HG02884 (cell line): ENCODE data around the gene GALNT18.

Source experiments
- ATAC-seq: cut with Tn5 transposase; IDR thresholded peaks from one replicate; pipeline ENCODE4 v1.9.1; 2021; ENCODE audit warnings: mild to moderate bottlenecking, moderate library complexity; ENCODE audit not compliant: unreplicated experiment

The GALNT18 gene

GRCh38 chr11:11533751-11534150 lies 88.1 kb downstream of the GALNT18 start:
- ATAC-seq: no peak

GRCh38 chr11:11533057-11533456 lies 88.7 kb downstream of the GALNT18 start:
- no peak for ATAC-seq

DNA sequence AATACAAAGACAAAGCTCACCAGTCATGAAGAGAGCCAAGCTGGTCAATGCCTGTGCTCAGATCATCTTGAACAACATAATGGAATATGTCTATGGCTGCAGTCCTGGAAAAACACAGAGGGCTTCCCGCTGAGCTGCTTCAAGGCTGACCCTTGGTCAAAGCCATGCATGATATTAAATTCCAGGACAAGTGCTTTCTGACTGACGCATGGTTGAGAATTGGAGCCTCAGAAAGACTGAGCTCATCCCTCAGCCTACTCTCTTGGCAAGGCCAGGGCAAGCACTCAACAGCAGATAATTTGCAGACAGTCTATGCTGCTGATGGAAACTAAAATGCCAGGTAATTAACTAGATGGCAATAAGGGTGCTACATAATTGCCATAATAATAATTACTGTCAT lies 89.2 kb downstream of the GALNT18 start:
- no peak for ATAC-seq

- ATAC-seq: no peak
These were observed 90.5 kb downstream of the GALNT18 start for GRCh38 chr11:11531131-11531908.

DNA sequence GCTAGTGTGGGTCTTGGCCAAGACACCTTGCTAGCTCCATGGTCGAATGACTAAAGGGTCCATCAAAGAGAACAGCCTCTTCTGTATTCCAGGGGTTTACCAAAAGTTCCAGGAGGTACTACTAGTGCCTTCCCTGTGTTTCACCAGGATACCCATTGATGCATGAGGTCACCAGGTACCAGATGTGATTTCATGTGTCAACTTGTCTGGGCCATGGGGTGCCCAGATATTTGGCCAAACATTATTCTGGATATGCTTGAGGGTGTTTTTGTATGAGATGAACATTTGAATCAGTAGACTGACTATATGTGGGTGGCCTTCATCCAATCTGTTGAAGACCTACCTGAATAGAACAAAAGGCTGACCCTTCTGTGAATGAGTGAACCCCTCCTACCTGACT lies 92.8 kb downstream of the GALNT18 start:
- ATAC-seq: no peak

- no peak for ATAC-seq
These were observed 96.5 kb downstream of the GALNT18 start for GRCh38 chr11:11525283-11525682.

DNA sequence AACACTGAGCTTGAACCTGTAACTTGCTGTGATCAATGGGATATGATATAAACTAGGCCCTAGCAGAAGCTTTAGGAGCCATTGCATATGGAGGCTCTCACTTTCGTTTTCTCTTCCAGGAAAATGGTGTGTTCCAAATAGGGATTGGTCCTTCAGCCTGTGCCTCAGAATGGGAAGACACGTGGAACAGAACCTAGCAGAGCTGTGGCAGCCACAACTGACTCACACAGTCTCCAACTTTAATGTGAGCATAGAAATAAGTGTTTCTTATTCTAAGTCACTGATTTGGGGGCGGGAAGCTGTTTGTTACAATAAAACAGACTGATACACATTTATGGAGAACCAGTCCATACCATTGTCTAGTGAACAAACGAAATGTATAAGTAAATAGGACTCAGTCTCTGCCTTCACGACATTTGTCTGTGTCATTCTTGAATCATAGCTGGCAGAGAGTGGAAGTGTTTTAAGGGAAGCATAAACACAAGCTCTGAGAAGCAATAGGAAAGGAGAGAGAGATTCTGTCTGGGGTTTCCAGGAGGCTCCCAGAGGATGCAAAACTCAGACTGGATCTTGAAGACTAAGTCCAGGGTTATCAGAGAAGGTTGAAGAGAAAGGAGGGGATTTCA lies 97.3 kb downstream of the GALNT18 start:
- no peak for ATAC-seq

- ATAC-seq: no peak
These were observed 99.2 kb downstream of the GALNT18 start for GRCh38 chr11:11522591-11522990.

GRCh38 chr11:11521306-11522002 lies 100.4 kb downstream of the GALNT18 start:
- ATAC-seq: no peak

DNA sequence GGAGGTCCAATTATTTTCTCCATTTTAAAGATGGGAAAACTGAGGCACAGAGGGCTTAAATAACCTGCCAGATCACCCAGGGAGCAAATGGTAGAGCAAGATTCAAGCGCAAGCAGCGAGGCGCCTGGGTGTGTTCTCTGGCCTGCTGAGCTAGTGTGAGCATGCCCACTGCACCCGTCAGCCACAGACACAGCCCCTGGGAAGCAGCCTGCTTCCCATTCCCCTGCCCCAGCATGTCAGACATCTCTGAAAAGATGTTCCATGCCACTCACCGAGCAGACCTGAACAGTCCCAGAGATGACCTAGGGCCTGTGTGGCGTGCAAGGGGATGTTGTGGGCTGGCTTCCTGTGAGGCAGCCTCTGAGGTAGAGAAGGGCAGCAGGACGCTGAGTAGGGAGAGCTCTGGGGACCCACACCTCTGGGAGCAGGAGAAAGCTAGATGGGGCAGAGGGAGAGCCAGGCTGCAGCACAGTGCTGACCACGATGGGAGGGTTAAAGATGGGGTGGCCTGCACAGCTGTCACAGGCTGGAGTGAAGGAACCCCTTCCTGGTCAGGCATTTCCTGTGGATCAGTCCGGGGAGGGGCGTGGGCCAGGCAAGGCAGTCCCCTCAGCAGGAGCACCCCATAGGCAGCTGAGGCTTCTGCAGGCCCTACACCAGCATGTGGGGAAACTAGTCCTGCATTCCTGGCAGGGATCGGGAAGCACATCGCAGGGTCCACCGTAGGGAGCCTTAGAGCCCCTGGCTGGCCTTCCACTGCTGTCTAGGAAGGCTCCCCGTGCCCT lies 101.4 kb downstream of the GALNT18 start:
- no peak for ATAC-seq

DNA sequence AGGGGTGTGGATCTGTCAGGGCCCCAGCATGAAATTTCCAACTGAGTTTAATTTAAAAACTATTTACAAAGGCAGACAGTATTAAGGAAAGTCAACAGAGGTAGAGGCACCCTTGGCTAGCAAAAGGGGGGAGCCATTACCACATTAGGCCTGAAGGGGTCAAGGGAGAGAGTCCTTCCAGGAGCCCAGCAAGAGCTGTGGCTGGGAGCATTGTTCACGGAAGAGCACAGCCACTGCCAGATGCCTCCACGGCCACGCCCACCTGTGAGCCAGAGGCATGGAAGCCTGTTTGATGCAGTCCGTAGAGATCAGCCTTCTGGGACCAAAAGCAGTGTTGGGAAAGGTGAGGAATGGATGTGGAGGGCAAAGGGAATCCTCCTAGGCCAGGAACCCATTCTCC lies 102.6 kb downstream of the GALNT18 start:
- no peak for ATAC-seq

DNA sequence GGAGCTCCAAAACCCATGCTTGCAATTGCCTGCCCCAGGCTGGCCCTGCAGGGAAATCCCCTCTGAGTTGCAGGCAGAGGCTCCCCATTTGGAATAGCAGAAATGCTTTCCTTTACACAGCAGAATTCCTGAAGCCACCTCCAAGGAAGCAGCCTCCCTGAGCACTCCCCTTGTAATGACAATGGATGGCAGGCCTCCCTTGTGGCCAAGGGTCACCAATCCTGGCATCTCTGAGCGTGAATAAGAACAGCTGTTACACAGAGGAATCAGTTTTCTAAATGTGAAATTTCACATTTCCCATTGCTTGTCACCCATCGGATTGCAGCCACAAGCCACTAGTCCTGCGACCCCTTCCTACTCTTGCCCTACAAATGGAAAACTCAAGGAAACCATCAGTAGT lies 107.6 kb downstream of the GALNT18 start:
- ATAC-seq: no peak

- ATAC-seq: no peak
These were observed 108.4 kb downstream of the GALNT18 start for GRCh38 chr11:11513422-11513821.

DNA sequence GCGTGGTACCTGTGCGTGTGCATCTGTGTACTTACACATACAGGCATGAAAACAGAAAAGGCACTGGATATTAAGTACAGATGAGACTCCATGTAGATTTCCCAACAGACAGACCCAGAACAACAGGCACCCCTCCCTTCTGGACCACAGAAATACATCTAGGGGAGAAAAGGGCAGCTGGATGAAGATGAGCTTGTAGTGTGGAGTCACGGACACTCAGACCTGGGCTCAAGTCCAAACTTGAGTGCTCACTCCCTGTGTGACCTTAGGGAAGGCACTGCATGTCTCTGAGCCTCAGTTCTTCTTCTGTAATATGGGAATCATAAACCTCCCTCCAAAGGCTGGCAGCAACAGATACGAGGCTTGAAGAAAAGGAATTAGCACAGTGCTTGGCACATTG lies 108.9 kb downstream of the GALNT18 start:
- ATAC-seq: no peak

- ATAC-seq: no peak
These were observed 109.3 kb downstream of the GALNT18 start for GRCh38 chr11:11512502-11512901.

- ATAC-seq: no peak
These were observed 109.7 kb downstream of the GALNT18 start for GRCh38 chr11:11512090-11512489.

DNA sequence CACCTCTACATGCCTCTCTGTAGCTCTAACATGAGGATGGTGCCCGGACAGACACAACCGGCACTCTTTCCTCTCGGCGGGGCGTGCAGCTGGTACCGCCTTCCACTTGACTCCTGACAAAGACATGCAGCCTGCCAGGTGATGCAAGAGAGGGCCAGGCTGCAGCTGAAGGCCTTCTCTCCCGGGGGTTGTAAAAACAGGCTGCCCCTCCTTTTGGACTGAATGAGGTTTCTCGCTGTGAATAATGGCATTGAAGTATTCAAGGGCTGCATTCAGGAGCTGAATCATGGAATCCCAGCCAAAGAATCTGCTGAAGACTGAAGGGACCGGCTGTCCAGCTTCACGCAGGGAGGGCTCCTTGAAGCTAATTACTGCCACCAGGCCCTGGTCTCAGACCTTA lies 110.9 kb downstream of the GALNT18 start:
- no peak for ATAC-seq

DNA sequence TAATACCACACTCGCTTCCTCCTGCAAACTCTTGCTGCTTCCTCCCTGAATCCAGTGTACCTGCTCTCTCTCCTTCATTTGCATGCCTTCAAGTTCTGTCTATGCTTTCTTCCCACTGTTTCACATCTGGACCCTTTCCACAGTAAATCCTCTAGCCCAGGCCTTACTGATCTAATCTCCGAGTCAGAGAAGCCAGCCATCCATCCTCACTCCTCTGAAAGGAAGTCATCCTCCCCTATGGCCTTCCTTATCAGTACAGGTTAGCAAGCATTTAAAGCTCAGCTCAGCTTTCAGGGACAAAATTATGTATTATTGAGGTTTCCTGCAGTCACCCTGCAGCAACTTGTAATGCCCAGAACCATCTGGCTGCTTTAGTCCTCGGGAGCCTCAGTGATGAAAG lies 116.1 kb downstream of the GALNT18 start:
- no peak for ATAC-seq

- no peak for ATAC-seq
These were observed 116.6 kb downstream of the GALNT18 start for GRCh38 chr11:11505190-11505589.

DNA sequence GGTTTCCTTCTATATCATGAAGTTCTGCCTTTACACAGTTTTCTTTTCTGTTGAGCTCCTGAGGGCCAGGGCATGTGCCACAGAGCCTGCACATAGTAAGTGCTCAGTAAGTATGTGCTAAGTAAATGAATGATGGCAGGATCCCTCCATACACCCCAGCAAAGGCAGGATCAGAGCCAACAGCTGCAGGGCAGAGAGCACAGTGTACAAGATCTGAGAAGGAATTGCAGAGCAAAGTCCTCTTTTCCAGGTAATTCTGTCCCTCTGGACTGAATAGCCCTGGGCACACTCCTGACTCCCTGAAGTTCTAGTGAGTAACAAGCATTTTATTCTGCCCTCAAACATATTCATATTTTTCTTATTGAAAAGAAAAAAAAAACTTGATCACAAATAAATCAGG lies 117.7 kb downstream of the GALNT18 start:
- ATAC-seq: no peak

GRCh38 chr11:11502263-11502861 lies 119.4 kb downstream of the GALNT18 start:
- ATAC-seq: no peak
